RWPE2 (cell line): Measurements from ENCODE around the gene ALDH4A1.

Experiments used
- ATAC-seq: fragments of 200-7000 bp; cut with Tn5 transposase; 3 replicates; pipeline ENCODE4 v1.9.1; 2021; ENCODE audit warnings: low read depth
- DNase-seq: peaks from one replicate; pipeline ENCODE4 v3.0.0-alpha.2; 2020; ENCODE audit warnings: low spot score
- H3K27ac ChIP-seq: fragments of 450-650 bp; 2 replicates; pipeline ENCODE4 v1.5.1; 2017; ENCODE audit warnings: mild to moderate bottlenecking; ENCODE audit not compliant: poor library complexity, severe bottlenecking
- H3K27me3 ChIP-seq: fragments of 250-450 bp; sonication (Bioruptor Pico); 2 replicates; pipeline ENCODE4 v1.5.1; 2021; ENCODE audit warnings: mild to moderate bottlenecking, moderate library complexity; ENCODE audit not compliant: insufficient read depth, poor library complexity, severe bottlenecking
- H3K36me3 ChIP-seq: fragments of 250-450 bp; sonication (Bioruptor Pico); 2 replicates; pipeline ENCODE4 v1.5.1; 2020; ENCODE audit warnings: low read depth, mild to moderate bottlenecking, moderate library complexity
- H3K4me1 ChIP-seq: fragments of 250-450 bp; sonication (Bioruptor Pico); 2 replicates; pipeline ENCODE4 v1.5.1; 2021; ENCODE audit warnings: mild to moderate bottlenecking, moderate library complexity; ENCODE audit not compliant: insufficient read depth, poor library complexity, severe bottlenecking
- H3K4me3 ChIP-seq: fragments of 250-450 bp; sonication (Bioruptor Pico); 2 replicates; pipeline ENCODE4 v1.5.1; 2021; ENCODE audit warnings: mild to moderate bottlenecking, moderate library complexity; ENCODE audit not compliant: severe bottlenecking
- H3K9me3 ChIP-seq: fragments of 250-450 bp; sonication (Bioruptor Pico); 2 replicates; pipeline ENCODE4 v1.5.1; 2021; ENCODE audit warnings: mild to moderate bottlenecking, moderate library complexity; ENCODE audit not compliant: severe bottlenecking
- TF ChIP-seq, protein P1 (sequence below): fragments of 450-650 bp; IDR thresholded peaks from one replicate; pipeline ENCODE4 v1.5.1; 2017; ENCODE audit warnings: mild to moderate bottlenecking, moderate library complexity; ENCODE audit not compliant: poor library complexity, severe bottlenecking

The ALDH4A1 gene

GRCh38 chr1:18917071-18917799, 14.9 kb upstream of the ALDH4A1 start:
- Histone ChIP-seq H3K4me3 (no peak overlapping the region), H3K9me3 (no peaks in the 10 kb centered on the region), H3K27ac (no peak overlapping the region), H3K4me1 (peaks cover 5% of the 10 kb centered on the region), H3K27me3 (no peaks in the 10 kb centered on the region), H3K36me3 (peaks cover 78% of the 10 kb centered on the region)
- DNase-seq = no peak
- ATAC-seq = no peak
- TF ChIP-seq, protein P1, sequence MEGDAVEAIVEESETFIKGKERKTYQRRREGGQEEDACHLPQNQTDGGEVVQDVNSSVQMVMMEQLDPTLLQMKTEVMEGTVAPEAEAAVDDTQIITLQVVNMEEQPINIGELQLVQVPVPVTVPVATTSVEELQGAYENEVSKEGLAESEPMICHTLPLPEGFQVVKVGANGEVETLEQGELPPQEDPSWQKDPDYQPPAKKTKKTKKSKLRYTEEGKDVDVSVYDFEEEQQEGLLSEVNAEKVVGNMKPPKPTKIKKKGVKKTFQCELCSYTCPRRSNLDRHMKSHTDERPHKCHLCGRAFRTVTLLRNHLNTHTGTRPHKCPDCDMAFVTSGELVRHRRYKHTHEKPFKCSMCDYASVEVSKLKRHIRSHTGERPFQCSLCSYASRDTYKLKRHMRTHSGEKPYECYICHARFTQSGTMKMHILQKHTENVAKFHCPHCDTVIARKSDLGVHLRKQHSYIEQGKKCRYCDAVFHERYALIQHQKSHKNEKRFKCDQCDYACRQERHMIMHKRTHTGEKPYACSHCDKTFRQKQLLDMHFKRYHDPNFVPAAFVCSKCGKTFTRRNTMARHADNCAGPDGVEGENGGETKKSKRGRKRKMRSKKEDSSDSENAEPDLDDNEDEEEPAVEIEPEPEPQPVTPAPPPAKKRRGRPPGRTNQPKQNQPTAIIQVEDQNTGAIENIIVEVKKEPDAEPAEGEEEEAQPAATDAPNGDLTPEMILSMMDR = no peak

GRCh38 chr1:18915341-18915740, 13.0 kb upstream of the ALDH4A1 start:
- DNase-seq (no peak), ATAC-seq (no peak)
- Histone ChIP-seq H3K4me1 (no peaks in the 10 kb centered on the region), H3K4me3 (no peak overlapping the region), H3K27me3 (no peaks in the 10 kb centered on the region), H3K36me3 (peaks cover 85% of the 10 kb centered on the region), H3K9me3 (no peaks in the 10 kb centered on the region), H3K27ac (no peak overlapping the region)
- TF ChIP-seq, protein P1 = no peak

DNA sequence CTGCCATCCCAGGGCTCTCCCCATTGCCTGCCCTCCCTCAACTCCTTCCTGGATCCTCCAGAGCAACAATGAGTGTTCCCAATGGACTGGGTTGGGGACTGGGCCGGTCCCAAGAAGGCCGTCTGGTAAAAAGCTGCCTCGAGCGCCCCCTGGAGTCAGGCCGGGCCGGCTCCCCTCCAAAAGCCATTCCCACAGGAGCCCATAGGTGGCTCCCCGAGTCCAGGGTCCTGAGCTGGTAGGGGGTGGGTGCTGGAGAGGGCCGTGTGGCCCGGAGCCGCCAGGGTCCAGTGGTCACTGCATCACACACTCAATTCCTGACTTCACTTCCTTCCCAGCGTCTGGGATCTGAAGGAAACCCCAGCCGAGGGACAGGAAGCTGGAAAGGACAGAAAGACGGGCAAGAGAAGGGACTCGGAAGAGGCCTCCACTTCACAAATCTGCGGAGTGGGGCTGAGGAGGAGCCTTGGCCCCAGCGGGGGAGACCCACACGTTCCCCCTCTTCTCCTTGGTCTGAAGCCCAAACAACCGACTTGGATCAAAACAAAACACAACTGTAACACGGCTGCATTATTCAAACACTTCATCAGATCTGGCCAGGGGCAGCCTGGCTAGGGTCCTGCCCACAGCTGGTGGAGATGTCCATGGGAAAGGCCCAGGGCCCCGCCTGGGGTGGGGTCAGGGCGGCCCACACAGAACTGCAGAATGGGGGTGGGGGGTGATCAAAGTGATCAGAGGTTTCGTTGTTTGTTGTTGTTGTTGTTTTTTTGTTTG, 10.9 kb upstream of the ALDH4A1 start:
- H3K4me3 ChIP-seq = no peak overlapping the region
- ATAC-seq (peak; percentile 80), DNase-seq (no peak)
- no peaks in the 10 kb centered on the region for H3K9me3 ChIP-seq
- peaks cover 87% of the 10 kb centered on the region for H3K36me3 ChIP-seq
- H3K27me3 ChIP-seq = no peaks in the 10 kb centered on the region
- no peak overlapping the region for H3K27ac ChIP-seq
- TF ChIP-seq, protein P1 = peak; percentile 97
- no peaks in the 10 kb centered on the region for H3K4me1 ChIP-seq

GRCh38 chr1:18912550-18912949, 10.2 kb upstream of the ALDH4A1 start:
- H3K36me3 ChIP-seq = peaks cover 87% of the 10 kb centered on the region
- no peaks in the 10 kb centered on the region for H3K9me3 ChIP-seq
- ATAC-seq = no peak
- TF ChIP-seq, protein P1 = no peak
- H3K27ac ChIP-seq = no peak overlapping the region
- DNase-seq = no peak
- H3K4me1 ChIP-seq = no peaks in the 10 kb centered on the region
- no peak overlapping the region for H3K4me3 ChIP-seq
- no peaks in the 10 kb centered on the region for H3K27me3 ChIP-seq
